GM13977 (cell line): Measurements from ENCODE around the gene ARHGDIB.

Experiments used
- DNase-seq: peaks from one replicate; pipeline ENCODE4 v3.0.0; 2012; ENCODE audit warnings: low spot score
- CTCF ChIP-seq: IDR thresholded peaks from 2 replicates; pipeline ENCODE4 v1.5.1; 2012; ENCODE audit warnings: mild to moderate bottlenecking, control low read depth; ENCODE audit not compliant: insufficient read depth; ENCODE audit errors: extremely low read depth, missing control alignments
- in situ Hi-C: fragments of 300-500 bp; cut with MboI; formaldehyde crosslinking; loops from one replicate; pipeline ENCODE4 v1.12.0; 2022; ENCODE audit warnings: low sequenced_read_pairs, low pct_unique_long_range_greater_than_20kb, mixed read lengths, inconsistent platforms; ENCODE audit not compliant: unreplicated experiment

The ARHGDIB gene

GRCh38 chr12:14959916-14960496 lies 1.4 kb downstream of the ARHGDIB start:
- DNase-seq, result no peak
- in situ Hi-C loops, result no loop called here
- no peak for TF ChIP-seq CTCF

GRCh38 chr12:14959463-14959862 lies 1.9 kb downstream of the ARHGDIB start:
- in situ Hi-C loops, result no loop called here
- no peak for DNase-seq

GRCh38 chr12:14959126-14959440 lies 2.3 kb downstream of the ARHGDIB start:
- no peak for DNase-seq
- no peak for TF ChIP-seq CTCF
- in situ Hi-C loops, result no loop called here

More at GRCh38 chr12:14959463-14959862, 1.9 kb downstream of the ARHGDIB start:
- TF ChIP-seq CTCF, result no peak

GRCh38 chr12:14958361-14959125 lies 2.9 kb downstream of the ARHGDIB start:
- in situ Hi-C loops, result no loop called here
- no peak for DNase-seq

GRCh38 chr12:14957551-14958168 lies 3.7 kb downstream of the ARHGDIB start:
- DNase-seq, result no peak
- in situ Hi-C loops, result no loop called here
- no peak for TF ChIP-seq CTCF

More at GRCh38 chr12:14958361-14959125, 2.9 kb downstream of the ARHGDIB start:
- no peak for TF ChIP-seq CTCF

GRCh38 chr12:14956905-14957304 lies 4.5 kb downstream of the ARHGDIB start:
- no peak for DNase-seq
- TF ChIP-seq CTCF, result no peak
- in situ Hi-C loops, result no loop called here
